Measurements from ENCODE around the gene TMED10. TPM values are rescaled to one million over a fixed set of nuclear protein-coding genes. Genes with fewer than 3 reads are reported as not detected.

Gene TMED10
- total and polyA plus RNA-seq, 2 donors from 2014 or later: 222 to 401 TPM

- no peak overlapping the region for H3K4me3 ChIP-seq (ENCODE audit: low read length in 3 of 3)
- no peaks in the 10 kb centered on the region for H3K4me1 ChIP-seq (ENCODE audit: control insufficient read depth in 2 of 3, insufficient read depth in 2 of 3, low read depth in 1 of 3, low read length in 3 of 3)
- intact Hi-C loops (cut with DNase I): no loop called here
- FAIRE-seq (no peak), DNase-seq (no peak)
- H3K9ac ChIP-seq (ENCODE audit: low read length in 3 of 3): no peak overlapping the region
- H3K36me3 ChIP-seq (ENCODE audit: control insufficient read depth in 2 of 3, insufficient read depth in 3 of 3, low read length in 3 of 3): peaks cover 4 to 45% (median 26%) of the 10 kb centered on the region in 3 donors
- no peaks in the 10 kb centered on the region for H3K27me3 ChIP-seq (ENCODE audit: control insufficient read depth, insufficient read depth, low read length)
- no peaks in the 10 kb centered on the region for H3K9me3 ChIP-seq (ENCODE audit: control insufficient read depth in 2 of 3, insufficient read depth in 1 of 3, low read length in 3 of 3)
- TF ChIP-seq CTCF (IDR thresholded peaks at IDR 0.05; ENCODE audit: borderline replicate concordance, extremely low read depth, insufficient read depth): no peak
- H3K27ac ChIP-seq (ENCODE audit: low read depth in 2 of 2, low read length in 2 of 2): no peak overlapping the region
Observed at GRCh38 chr14:75120541-75121291, 55.7 kb downstream of the TMED10 start.

DNA sequence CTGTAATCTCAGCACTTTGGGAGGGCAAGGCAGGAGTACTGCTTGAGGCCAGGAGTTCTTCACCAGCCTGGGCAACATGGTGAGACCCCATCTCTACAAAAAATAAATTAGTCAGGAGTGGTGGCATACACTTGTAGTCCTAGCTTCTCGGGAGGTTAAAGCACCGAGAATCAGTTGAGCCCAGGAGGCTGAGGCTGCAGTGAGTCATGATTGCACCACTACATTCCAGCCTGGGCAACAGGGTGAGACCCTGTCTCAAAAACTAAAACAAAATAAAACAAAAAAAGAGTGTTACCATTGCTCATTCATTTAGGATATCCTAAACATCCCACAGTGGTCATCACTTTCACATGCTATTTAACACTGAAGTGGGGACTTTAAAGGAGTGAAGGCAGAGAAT, 57.4 kb downstream of the TMED10 start:
- Histone ChIP-seq H3K27me3 (ENCODE audit: control insufficient read depth, insufficient read depth, low read length) (no peaks in the 10 kb centered on the region), H3K4me1 (ENCODE audit: control insufficient read depth in 2 of 3, insufficient read depth in 2 of 3, low read depth in 1 of 3, low read length in 3 of 3) (no peaks in the 10 kb centered on the region), H3K9ac (ENCODE audit: low read length in 3 of 3) (no peak overlapping the region), H3K27ac (ENCODE audit: low read depth in 2 of 2, low read length in 2 of 2) (no peak overlapping the region), H3K36me3 (ENCODE audit: control insufficient read depth in 2 of 3, insufficient read depth in 3 of 3, low read length in 3 of 3) (peaks cover 4 to 58% (median 32%) of the 10 kb centered on the region in 3 donors), H3K9me3 (ENCODE audit: control insufficient read depth in 2 of 3, insufficient read depth in 1 of 3, low read length in 3 of 3) (no peaks in the 10 kb centered on the region), H3K4me3 (ENCODE audit: low read length in 3 of 3) (no peak overlapping the region)
- no peak for FAIRE-seq
- intact Hi-C loops (cut with DNase I): no loop called here
- DNase-seq: no peak
- TF ChIP-seq CTCF (IDR thresholded peaks at IDR 0.05; ENCODE audit: borderline replicate concordance, extremely low read depth, insufficient read depth): no peak

DNA sequence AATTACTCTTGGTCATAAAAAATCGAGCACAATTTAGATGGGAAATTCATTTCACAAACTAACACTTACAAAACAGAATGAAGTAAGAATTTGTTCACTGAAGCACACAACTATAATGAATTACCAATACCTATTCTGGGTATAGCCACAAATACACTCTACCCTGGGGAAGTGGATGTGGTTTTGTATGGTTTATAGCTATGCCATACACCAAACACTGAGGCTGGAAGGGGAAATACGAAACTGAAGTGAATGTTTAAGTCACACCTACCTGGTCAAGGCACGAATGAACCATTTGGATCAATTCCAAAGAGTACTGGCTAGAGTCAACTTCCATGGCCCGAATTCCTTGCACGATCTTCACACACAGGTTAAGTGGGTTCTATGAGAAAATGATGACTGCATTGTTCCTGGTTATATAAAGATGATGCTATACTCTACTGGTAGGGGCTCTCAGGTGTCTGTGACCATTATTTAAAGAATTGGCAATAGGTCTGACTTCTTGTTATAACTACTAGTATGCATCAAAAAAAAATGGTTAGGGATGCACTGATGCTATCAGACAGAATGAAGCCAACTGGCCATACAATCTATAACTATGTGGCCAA, 62.4 kb downstream of the TMED10 start:
- Histone ChIP-seq H3K27me3 (ENCODE audit: control insufficient read depth, insufficient read depth, low read length) (no peaks in the 10 kb centered on the region), H3K9ac (ENCODE audit: low read length in 3 of 3) (no peak overlapping the region), H3K9me3 (ENCODE audit: control insufficient read depth in 2 of 3, insufficient read depth in 1 of 3, low read length in 3 of 3) (no peaks in the 10 kb centered on the region), H3K4me3 (ENCODE audit: low read length in 3 of 3) (no peak overlapping the region), H3K27ac (ENCODE audit: low read depth in 2 of 2, low read length in 2 of 2) (no peak overlapping the region), H3K4me1 (ENCODE audit: control insufficient read depth in 2 of 3, insufficient read depth in 2 of 3, low read depth in 1 of 3, low read length in 3 of 3) (no peaks in the 10 kb centered on the region), H3K36me3 (ENCODE audit: control insufficient read depth in 2 of 3, insufficient read depth in 3 of 3, low read length in 3 of 3) (peaks cover 13 to 71% (median 51%) of the 10 kb centered on the region in 3 donors)
- DNase-seq: no peak
- no peak for FAIRE-seq
- no peak for TF ChIP-seq CTCF (IDR thresholded peaks at IDR 0.05; ENCODE audit: borderline replicate concordance, extremely low read depth, insufficient read depth)
- intact Hi-C loops (cut with DNase I): no loop called here

All from kidney (tissue), 14 donors.